Activated gamma-delta T cell treated with Interleukin-2 at 50 U/mL for 16 hours (primary cell): ENCODE results near the gene DAPL1.

ENCODE experiments used
- DNase-seq: peaks from one replicate; pipeline ENCODE4 v3.0.0-alpha.2; 2020

Gene DAPL1, protein sequence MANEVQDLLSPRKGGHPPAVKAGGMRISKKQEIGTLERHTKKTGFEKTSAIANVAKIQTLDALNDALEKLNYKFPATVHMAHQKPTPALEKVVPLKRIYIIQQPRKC

DNA sequence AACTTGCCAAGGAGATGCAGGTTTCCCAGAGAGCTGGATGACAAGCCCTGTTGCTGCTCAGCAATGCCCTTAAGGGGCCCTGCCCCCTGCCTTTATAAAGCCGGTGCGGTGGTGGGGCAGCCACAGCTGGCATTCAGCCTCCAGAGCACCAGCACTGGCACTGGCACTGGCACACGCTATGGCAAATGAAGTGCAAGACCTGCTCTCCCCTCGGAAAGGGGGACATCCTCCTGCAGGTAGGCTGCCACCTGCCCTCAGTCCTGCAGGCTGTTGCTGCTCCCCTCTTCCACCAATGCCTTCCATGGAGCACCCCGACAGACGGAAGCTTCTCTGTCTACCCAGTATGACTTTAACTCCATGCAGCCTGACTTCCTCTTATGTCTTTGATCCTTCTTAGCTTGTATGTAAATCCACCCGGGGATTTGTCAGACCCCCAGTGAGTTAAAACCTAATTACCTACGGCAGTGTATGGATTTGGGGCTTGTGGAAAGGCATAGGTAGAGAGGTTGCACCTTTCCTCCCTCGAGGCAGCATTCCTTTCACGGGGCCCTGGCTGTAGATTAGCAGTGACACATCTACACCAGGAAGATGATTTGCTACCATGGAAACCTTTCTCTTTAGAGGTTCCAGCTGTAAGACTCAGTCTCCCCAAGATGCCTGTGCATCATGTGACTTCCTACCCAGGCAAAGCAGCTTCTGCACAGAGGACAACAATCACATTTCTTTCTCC lies at the start of gene DAPL1:
TSS of gene DAPL1 (plus strand) at position 123 of the 730 bp plus-strand sequence. CDS start at position 179, 56 bp downstream.
- DNase-seq, result no peak

GRCh38 chr2:158745866-158746382 lies 49.2 kb upstream of the DAPL1 start:
- DNase-seq, result no peak

DNA sequence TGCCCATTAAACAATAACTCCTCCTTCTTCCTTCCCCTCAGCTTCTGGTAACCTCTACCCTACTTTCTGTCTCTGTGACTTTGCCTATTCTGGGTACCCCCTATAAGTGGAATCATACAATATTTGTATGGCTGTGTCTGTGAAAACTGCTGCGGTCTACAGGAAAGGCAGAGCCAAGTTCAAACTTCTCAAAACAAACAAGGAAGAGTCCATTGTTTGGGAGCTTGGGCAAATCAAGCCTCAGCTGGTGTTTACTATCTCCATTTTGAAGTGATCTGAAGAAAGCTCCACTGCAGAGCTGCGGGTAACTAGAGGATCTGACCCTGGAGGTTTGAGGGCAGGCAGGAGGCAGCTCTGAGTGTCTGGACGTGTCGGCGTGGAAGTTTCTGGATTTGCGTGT lies 48.6 kb upstream of the DAPL1 start:
- DNase-seq, result no peak

- DNase-seq, result no peak
These were observed 47.8 kb upstream of the DAPL1 start for GRCh38 chr2:158747281-158747680.

DNA sequence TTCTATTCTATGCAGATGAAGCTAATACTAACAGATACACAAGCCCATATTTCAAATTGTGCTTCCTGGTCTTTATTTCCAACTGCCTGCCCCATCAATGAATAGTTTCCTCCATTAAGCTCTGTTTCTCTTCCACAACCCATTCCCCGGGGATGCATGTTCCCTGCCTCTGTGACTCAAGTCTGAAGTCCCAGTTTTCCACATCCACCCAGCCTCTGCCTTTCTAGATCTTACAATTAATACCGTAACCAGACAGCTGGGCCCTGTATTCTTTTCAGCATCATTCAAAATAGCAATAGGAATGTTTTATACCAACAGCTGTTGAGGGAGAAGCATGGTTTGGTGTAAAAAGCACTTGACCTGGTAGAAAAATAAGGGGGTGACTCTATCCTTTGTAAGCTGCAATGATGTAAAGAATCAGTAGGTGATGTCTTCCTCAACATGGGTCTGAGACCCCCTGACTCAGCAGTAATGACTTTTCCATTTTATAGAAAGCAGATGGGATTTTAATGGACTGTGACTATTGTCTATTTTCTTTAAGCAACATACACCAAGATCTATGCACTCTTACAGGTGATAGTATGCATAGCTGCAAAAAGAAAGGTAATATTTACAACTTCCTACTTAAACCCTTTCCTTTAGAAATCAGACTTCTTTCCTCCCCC lies 46.1 kb upstream of the DAPL1 start:
- DNase-seq, result no peak

DNA sequence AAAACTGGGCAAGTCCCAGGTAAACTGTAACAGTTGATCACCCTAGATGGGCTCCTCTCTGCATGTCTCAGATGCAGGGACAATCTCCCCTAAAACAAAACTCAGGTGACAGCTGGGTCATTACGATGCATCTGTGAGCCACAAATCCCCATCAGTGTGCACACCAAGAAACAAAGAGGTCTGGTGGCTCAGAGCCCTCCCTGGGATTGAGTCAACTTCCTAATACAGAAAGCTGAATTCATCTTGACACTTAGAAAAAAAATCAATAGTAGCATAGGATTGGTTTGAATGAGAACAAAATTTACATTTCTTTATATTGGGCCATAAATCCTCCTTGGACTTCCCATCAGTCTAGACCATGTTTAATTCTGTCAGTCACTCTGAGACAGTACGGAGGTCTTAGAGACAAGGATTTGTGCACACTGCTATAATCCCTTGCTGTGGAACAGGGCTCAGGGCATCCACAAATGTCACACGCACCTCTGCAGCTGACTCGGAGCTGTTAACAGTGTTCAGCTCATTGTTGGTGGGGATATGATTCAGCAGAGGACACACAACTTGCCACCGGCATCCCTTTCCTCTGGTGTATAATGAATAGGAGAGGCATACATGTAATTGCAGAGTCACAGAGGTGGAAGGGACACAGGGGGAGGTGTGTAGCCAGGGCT lies 44.5 kb upstream of the DAPL1 start:
- DNase-seq, result no peak

GRCh38 chr2:158753641-158754611 lies 41.2 kb upstream of the DAPL1 start:
- peak; percentile 13 for DNase-seq

DNA sequence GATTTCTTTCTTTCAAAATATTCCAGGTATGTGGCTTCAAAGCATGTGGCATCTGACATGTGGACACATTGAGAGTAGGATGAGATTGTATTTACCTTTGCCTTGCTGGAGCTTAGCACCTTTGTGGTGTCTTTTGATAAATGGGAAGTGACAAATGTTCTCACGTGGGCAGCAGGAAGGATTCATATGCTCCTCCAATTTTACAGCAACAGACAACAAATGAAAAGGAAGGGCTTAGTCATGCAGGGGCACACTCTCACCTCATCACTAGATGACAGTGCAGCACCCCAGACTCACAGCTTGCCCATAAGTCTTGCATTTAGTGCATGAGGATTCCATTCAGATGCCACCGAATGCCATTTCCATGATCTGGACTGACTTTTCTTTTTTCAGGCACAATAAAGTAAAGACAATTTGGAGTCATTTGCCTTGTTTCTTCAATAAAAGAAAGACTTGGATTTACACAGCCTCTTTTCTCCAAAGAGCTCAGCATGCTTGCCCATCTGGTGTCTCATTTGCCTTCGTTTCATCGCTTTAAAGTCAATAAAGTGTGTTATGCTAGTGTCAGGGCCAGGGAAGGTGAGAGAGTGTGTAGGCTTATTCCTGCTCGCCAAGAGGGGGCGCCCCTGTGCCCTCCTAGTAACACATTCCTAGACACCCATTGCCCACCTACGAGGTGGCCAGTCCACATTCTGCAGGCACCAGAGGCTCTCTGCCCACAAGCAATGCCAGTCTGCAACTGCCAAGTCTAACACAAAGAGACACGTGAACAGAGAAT lies 39.6 kb upstream of the DAPL1 start:
- DNase-seq, result no peak

DNA sequence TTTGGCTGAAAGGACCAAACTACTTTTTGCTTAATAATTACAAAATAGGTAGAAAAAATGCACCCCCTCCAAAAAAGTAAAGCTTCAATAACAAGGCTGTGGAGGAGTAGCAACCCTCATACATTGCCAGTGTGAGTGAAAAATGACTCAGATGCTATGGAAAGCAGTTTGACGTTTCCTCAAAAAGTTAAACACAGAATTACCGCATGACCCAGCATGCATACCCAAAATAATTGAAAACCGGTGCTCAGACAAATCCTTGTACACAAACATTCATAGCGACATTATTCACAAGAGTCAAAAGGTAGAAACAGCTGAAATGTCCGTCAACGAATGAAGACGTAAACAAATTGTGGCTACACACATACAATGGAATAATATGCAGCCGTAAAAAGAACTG lies 38.8 kb upstream of the DAPL1 start:
- DNase-seq, result no peak

DNA sequence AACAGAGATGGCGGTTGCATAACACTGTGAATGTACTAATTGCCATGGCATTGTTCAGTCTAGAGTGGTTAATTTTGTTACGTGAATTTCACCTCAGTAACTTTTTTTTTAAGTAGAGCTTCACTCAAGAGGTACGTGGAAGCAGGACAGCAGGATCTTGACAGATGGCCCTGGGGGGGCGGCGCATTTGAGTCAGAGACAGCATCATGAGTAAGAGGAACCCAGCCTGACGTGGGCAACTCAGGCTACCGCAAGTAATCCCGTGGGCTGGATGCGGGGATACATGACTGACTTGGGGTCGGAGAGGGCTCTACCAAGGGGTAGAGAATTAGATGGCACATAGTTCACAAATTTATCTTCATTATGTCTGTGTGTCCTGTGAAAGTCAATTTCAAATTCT lies 38.1 kb upstream of the DAPL1 start:
- no peak for DNase-seq

- DNase-seq, result no peak
These were observed 34.2 kb upstream of the DAPL1 start for GRCh38 chr2:158760887-158761286.

DNA sequence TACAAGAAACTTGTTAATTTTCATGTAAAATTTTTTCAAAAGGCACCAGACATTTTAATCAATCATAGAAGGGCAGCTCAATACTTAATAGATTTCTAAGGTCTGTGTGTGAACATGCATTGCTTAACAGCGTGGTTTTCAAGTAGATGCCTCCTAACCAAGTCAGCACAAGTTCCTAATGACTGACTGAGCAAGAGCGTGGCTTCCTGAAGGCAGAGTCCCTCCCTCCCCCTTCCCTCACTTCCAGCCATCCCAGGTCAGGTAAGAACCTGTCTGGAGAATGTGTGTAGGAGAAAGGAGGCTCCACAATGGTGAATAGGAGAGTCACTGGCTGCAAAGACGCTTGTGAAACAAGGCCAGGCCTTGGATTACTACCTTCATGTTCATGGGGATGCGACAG lies 33.5 kb upstream of the DAPL1 start:
- no peak for DNase-seq

DNA sequence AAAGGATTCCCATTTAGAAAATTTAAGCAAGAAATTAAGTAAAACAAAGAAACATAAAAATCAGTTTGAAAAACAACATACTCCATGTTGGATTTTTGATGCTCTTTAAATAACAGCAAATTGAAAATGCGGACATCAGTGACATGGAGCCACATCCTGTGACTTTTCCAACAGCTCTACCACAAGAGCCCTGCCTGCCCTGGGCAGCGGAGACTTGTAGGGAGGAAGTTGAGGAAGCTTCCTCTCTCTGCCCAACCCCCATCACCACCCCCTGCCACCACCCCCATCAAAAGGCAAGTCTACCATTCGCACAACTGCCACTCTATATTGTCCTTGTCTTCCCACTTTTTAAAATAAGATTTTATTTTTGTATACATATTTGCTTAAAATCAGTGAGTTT lies 32.8 kb upstream of the DAPL1 start:
- DNase-seq, result no peak

GRCh38 chr2:158766524-158766923 lies 28.6 kb upstream of the DAPL1 start:
- no peak for DNase-seq

DNA sequence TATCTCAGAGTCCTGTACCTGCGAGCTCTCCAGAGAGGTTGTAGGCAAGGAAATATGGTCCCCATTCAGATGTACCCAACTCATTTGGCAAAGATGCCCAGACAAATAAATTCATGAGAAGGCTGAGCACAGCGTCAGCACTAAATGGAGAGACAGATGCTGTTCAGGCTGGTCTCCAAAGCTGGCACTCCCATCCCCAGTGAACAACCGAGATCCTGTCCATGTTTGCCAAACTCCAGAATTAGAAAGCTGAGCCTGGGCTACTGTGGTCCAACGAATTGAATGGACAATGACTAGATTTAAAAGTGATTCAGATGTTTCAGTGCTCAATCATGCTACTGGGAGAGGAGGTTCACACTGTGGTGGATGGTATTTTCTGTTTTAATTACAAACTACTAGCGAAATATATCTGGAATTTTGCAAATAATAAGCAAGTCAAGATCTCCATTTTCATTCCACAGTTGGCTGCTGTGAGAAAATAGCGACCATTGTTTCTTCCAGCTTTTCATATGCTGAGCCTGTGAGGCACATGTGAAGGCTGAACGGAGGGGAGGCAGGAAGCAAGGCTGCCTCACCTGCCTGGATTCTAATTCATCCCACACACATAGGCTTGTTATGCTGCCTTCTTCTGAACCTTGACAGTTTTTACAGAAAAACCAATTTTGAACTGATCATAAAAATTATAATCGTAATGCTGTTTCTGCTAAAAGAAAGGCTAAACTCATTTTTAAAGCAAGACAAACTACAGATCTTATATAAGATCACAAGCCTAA lies 22.6 kb upstream of the DAPL1 start:
- no peak for DNase-seq

- no peak for DNase-seq
These were observed 22.0 kb upstream of the DAPL1 start for GRCh38 chr2:158773121-158773520.

DNA sequence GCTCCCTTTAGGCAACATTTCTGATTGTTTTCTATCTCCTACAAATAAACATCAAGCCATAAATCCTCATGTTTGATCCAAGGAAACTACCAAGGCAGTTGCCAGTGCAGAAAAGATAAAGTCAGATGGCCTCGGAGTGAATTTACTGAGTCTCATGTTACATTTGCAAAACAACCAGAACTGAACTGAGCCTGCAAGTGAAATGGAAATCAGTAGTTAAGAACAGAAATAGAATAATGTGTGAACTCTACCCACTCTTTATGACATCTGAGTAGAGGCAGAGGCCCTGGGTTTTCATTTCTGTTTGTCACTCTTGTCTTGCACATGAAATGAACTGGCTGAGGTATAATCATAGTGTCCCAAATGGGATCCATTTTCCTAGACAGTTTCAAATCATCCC lies 20.4 kb upstream of the DAPL1 start:
- DNase-seq, result no peak

- DNase-seq, result no peak
These were observed 19.7 kb upstream of the DAPL1 start for GRCh38 chr2:158775273-158776027.

DNA sequence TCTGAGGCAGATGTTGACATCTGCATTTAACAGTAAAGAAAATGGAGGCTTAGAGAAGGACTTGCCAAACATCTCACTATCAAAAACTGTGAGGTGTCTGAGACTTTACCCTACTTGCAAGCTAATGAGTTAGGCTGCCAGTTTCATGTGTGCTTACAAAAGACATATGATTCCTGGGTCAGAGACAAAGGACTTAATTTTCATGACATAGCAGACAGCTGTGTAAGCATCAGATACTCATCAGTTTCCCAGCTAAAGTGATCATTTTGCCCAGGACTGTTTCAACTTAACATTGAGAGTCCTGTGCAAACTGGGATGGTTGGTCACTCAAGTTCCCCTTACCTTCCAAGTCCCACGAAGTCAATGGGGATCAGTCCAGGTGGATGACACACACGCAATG lies 18.9 kb upstream of the DAPL1 start:
- DNase-seq, result no peak

- no peak for DNase-seq
These were observed 18.0 kb upstream of the DAPL1 start for GRCh38 chr2:158777077-158777476.
